Measurements from ENCODE around the gene HLA-DOA. TPM values are rescaled to one million over a fixed set of nuclear protein-coding genes. Genes with fewer than 3 reads are reported as not detected.
A peak's percentile ranks its signal among the peaks of the same experiment; 100 is the strongest.

Gene HLA-DOA
- total RNA-seq, 3 donors from 2014 or later (not counting 1 experiment from before 2014, with no cell fraction given), result 1.2 to 4.3 (median 3.6) TPM

DNA sequence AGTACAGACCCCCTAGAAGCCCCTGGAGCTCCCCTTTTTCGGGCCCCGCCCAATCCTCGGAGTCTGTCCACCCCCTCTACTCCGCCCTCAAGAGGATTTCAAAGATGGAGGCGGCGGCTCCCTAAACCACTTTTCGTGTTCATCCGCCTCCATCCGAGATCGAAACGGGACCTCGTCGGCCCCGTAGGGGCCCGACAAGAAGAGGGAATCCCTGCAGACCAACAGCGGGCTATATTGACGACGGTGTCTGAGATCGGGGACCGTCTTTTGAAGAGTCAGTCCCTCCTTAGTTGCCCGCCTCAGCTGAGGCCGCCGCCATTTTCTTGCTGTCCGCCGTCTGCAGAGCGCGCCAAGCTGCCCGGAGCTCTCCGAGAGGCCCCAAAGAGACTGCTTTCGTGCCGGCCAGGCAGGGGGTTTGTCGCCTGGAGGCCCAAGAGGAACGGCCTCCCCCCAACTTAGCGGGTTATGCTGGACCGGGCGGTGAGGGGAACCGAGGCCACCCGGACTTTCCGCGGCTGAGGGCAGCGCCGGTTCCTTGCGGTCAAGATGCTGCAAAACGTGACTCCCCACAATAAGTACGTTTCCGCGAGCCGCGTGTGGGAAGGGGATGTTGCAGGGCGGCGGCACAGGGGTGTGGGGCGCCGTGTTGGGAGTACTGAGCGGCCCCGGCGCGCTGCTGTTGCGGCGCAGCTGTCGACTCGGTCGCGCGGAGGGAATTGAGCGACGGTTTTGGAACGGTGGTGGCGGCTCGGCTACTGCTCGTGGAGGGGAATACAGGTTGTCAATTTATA, 36.8 kb downstream of the HLA-DOA start:
- TF ChIP-seq, protein P1, sequence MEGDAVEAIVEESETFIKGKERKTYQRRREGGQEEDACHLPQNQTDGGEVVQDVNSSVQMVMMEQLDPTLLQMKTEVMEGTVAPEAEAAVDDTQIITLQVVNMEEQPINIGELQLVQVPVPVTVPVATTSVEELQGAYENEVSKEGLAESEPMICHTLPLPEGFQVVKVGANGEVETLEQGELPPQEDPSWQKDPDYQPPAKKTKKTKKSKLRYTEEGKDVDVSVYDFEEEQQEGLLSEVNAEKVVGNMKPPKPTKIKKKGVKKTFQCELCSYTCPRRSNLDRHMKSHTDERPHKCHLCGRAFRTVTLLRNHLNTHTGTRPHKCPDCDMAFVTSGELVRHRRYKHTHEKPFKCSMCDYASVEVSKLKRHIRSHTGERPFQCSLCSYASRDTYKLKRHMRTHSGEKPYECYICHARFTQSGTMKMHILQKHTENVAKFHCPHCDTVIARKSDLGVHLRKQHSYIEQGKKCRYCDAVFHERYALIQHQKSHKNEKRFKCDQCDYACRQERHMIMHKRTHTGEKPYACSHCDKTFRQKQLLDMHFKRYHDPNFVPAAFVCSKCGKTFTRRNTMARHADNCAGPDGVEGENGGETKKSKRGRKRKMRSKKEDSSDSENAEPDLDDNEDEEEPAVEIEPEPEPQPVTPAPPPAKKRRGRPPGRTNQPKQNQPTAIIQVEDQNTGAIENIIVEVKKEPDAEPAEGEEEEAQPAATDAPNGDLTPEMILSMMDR (IDR thresholded peaks at IDR 0.05), result no peak
- H3K9me3 ChIP-seq (ENCODE audit: control insufficient read depth, insufficient read depth, low read length), result no peaks in the 10 kb centered on the region
- no peaks in the 10 kb centered on the region for H3K27me3 ChIP-seq (ENCODE audit: control insufficient read depth, insufficient read depth, low read length)
- peak overlapping the region; percentile 91 to 97 for H3K27ac Mint-ChIP-seq
- peaks cover 39% of the 10 kb centered on the region for H3K36me3 Mint-ChIP-seq
- peak overlapping the region; percentile 85 for H3K27ac ChIP-seq (ENCODE audit: low read length)
- peak overlapping the region; percentile 91 for H3K4me3 ChIP-seq (ENCODE audit: low read length)
- DNase-seq (peak; percentile 67 to 76), ATAC-seq (peak; percentile 2 to 20 (median 5))
- under 1% methylated on average over 70 of the region's 70 CpGs for WGBS (ENCODE audit: insufficient coverage)
- no peaks in the 10 kb centered on the region for H3K9me3 Mint-ChIP-seq
- H3K4me3 Mint-ChIP-seq, result peak overlapping the region; percentile 96
- H3K4me1 ChIP-seq (ENCODE audit: control insufficient read depth, insufficient read depth, low read length), result peaks cover 45% of the 10 kb centered on the region
- no peaks in the 10 kb centered on the region for H3K27me3 Mint-ChIP-seq (ENCODE audit: low read depth in 2 of 2)
- intact Hi-C loops (cut with micrococcal nuclease), result loop anchor here (2.0 to 5.0 kb wide), 5 partner anchors 32 to 795 kb away; partner anchors contain the start of genes AGPAT1, HLA-DMB, PSMB8 and RNF5
- H3K36me3 ChIP-seq (ENCODE audit: control insufficient read depth, insufficient read depth, low read length), result peaks cover 45% of the 10 kb centered on the region
- H3K4me1 Mint-ChIP-seq, result peaks cover 77 to 85% of the 10 kb centered on the region in 2 donors

DNA sequence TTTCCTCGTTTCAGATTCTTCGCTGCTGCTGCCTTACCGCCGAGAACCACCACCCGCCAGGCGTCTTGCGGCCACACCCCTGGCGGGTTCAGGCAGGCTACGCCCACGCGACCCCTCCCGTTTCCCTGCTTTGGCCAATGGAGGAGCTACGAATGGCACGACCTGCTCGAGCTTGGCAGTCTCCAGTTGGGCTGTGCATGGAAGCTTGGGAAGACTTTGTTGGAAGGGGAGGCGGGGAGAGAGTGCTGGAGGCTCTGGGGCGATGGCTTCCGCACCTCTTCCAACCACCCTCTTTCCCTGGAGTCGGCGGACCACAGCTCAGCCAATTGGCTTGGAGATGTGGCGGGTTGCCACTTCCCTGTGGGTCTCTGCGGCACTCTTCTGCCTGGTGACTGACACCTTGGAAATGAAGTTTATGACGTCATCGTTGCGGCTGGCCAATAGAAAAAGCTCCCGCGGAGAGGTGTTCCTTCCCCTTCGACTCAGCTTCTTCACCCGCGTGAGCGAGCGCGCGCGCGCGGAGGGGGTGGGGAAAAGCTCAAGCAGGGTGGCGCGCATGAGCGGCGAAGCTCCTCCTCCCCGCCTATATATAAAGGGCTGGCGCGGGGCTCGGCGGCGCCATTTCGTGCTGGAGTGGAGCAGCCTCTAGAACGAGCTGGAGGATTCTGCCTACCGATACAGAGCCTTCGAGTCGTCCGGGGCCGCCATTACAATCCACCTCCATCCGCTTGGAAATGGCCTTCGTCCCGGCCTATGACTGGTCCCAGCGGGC, 37.6 kb downstream of the HLA-DOA start:
- ATAC-seq, result peak; percentile 48 to 76 (median 62)
- H3K27ac Mint-ChIP-seq, result peak overlapping the region; percentile 91 to 97
- H3K36me3 ChIP-seq (ENCODE audit: control insufficient read depth, insufficient read depth, low read length), result peaks cover 37% of the 10 kb centered on the region
- H3K4me3 ChIP-seq (ENCODE audit: low read length), result peak overlapping the region; percentile 91
- H3K4me1 ChIP-seq (ENCODE audit: control insufficient read depth, insufficient read depth, low read length), result peaks cover 39% of the 10 kb centered on the region
- peaks cover 77 to 85% of the 10 kb centered on the region in 2 donors for H3K4me1 Mint-ChIP-seq
- peak overlapping the region; percentile 96 for H3K4me3 Mint-ChIP-seq
- WGBS (ENCODE audit: insufficient coverage), result under 1% methylated on average over 56 of the region's 58 CpGs
- DNase-seq, result peak; percentile 100
- no peaks in the 10 kb centered on the region for H3K9me3 ChIP-seq (ENCODE audit: control insufficient read depth, insufficient read depth, low read length)
- H3K9me3 Mint-ChIP-seq, result no peaks in the 10 kb centered on the region
- TF ChIP-seq, protein P1 (IDR thresholded peaks at IDR 0.05), result no peak
- no peaks in the 10 kb centered on the region for H3K27me3 ChIP-seq (ENCODE audit: control insufficient read depth, insufficient read depth, low read length)
- peaks cover 31% of the 10 kb centered on the region for H3K36me3 Mint-ChIP-seq
- peak overlapping the region; percentile 92 for H3K27ac ChIP-seq (ENCODE audit: low read length)
- intact Hi-C loops (cut with micrococcal nuclease), result loop anchor here (2.0 to 5.0 kb wide), 5 partner anchors 31 to 794 kb away; partner anchors contain the start of genes AGPAT1, HLA-DMB, PSMB8 and RNF5
- no peaks in the 10 kb centered on the region for H3K27me3 Mint-ChIP-seq (ENCODE audit: low read depth in 2 of 2)

DNA sequence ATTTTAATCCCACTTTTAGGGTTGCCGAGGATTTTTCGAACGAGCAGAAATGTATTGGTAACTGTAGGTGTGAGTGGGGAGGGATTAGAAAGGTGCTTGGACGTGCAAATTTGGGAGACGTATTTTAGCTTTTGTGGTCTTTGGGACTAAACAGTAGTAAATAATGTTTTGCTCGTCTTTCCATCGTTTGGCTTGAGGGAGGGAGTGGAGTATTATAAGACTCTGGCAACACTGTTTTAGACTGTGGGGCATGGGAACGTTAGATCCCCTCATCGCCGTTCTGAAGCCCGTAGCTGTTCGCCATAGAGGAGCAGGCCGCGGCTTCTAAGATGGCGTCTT, 38.2 kb downstream of the HLA-DOA start:
- Histone ChIP-seq H3K27me3 (ENCODE audit: control insufficient read depth, insufficient read depth, low read length) (no peaks in the 10 kb centered on the region), H3K4me1 (ENCODE audit: control insufficient read depth, insufficient read depth, low read length) (peaks cover 37% of the 10 kb centered on the region), H3K4me3 (ENCODE audit: low read length) (peak overlapping the region; percentile 78), H3K27ac (ENCODE audit: low read length) (peak overlapping the region; percentile 92), H3K36me3 (ENCODE audit: control insufficient read depth, insufficient read depth, low read length) (peaks cover 32% of the 10 kb centered on the region), H3K9me3 (ENCODE audit: control insufficient read depth, insufficient read depth, low read length) (no peaks in the 10 kb centered on the region)
- no peak for DNase-seq
- WGBS (ENCODE audit: insufficient coverage), result under 1% methylated on average over 15 of the region's 15 CpGs
- TF ChIP-seq, protein P1 (IDR thresholded peaks at IDR 0.05), result no peak
- H3K4me1 Mint-ChIP-seq, result peaks cover 76 to 84% of the 10 kb centered on the region in 2 donors
- intact Hi-C loops (cut with micrococcal nuclease), result loop anchor here (5.0 kb wide), 2 partner anchors 774 to 794 kb away; partner anchors contain the start of genes AGPAT1 and RNF5
- H3K27ac Mint-ChIP-seq, result peak overlapping the region; percentile 91 to 97
- ATAC-seq, result no peak
- H3K4me3 Mint-ChIP-seq, result peak overlapping the region; percentile 96
- H3K9me3 Mint-ChIP-seq, result no peaks in the 10 kb centered on the region
- H3K27me3 Mint-ChIP-seq (ENCODE audit: low read depth in 2 of 2), result no peaks in the 10 kb centered on the region
- H3K36me3 Mint-ChIP-seq, result peaks cover 26% of the 10 kb centered on the region
